Measurements from ENCODE around the gene EIF4A3. TPM values are rescaled to one million over a fixed set of nuclear protein-coding genes. Genes with fewer than 3 reads are reported as not detected.
A peak's percentile ranks its signal among the peaks of the same experiment; 100 is the strongest.

The EIF4A3 gene
- total RNA-seq, 2 donors from 2014 or later: 16.8 to 40.7 TPM

DNA sequence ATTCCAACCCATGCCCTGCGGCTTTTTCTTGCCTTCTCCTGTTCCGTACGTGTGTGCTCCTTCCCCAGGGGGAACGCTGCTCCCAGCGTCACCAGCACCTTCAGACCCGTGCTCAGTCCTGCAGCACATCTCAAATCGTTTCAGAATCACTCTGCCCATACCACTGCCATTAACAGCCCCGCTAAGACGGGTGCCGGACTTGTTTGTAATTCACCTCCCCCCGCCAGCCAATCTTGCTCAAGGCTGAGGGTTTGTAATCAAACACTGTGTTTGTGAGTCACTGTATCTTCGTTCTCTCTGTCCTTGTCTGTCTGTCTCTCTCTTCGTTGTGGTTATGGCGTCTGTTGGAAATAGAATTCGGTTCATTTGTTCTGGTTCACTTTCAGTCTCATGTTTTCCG lies 40.2 kb upstream of the EIF4A3 start:
- ATAC-seq (peak; percentile 28), DNase-seq (peak in 1 of 4 donors; percentile 38)
- intact Hi-C loops (cut with DNase I): no loop called here
- H3K9me3 ChIP-seq: no peaks in the 10 kb centered on the region
- no peaks in the 10 kb centered on the region for H3K27me3 ChIP-seq
- H3K4me1 ChIP-seq: peaks cover 16% of the 10 kb centered on the region
- 51 to 60% methylated on average over 16 of the region's 16 CpGs for whole genome bisulfite sequencing, 2 donors
- H3K27ac ChIP-seq: peak overlapping the region in 2 of 4 donors; percentile 31 to 55
- TF ChIP-seq CTCF (IDR thresholded peaks at IDR 0.05) (no peak), POLR2A (IDR thresholded peaks at IDR 0.05) (no peak)
- no peak overlapping the region for H3K4me3 ChIP-seq
- no peaks in the 10 kb centered on the region for H3K36me3 ChIP-seq (replicated peaks in 1 of 2; ENCODE audit: insufficient read depth in 1 of 2, low read depth in 2 of 2)

DNA sequence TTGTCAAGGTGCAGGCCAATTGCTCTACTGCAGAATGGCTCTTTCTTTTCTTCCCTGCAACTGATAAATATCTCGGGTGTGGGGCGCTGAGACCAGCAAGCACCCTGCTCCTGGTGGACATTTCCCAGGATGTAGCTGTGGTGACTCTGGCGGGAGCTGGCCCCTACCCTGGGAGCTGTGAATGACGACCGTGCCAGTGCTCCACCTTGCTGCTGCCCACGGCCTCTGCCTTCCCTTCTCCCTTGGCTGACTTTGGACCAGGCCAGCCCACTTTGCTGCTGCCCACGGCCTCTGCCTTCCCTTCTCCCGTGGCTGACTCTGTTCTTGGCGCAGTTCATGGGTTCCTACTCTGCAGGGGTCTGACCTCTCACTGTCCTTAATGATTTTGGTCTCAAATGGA lies 39.0 kb upstream of the EIF4A3 start:
- no peak for TF ChIP-seq POLR2A (IDR thresholded peaks at IDR 0.05)
- no peak for TF ChIP-seq CTCF (IDR thresholded peaks at IDR 0.05)
- ATAC-seq (no peak), DNase-seq (no peak)
- H3K4me3 ChIP-seq: no peak overlapping the region
- WGBS, 2 donors: 84 to 86% methylated on average over 5 to 9 of the region's 9 CpGs
- H3K4me1 ChIP-seq: peaks cover 16% of the 10 kb centered on the region
- H3K27me3 ChIP-seq: no peaks in the 10 kb centered on the region
- intact Hi-C loops (cut with DNase I): no loop called here
- no peak overlapping the region for H3K27ac ChIP-seq
- H3K36me3 ChIP-seq (replicated peaks in 1 of 2; ENCODE audit: insufficient read depth in 1 of 2, low read depth in 2 of 2): no peaks in the 10 kb centered on the region
- no peaks in the 10 kb centered on the region for H3K9me3 ChIP-seq

- no peak for ATAC-seq
- DNase-seq: no peak
- TF ChIP-seq POLR2A (IDR thresholded peaks at IDR 0.05) (no peak), CTCF (IDR thresholded peaks at IDR 0.05) (no peak)
- H3K4me3 ChIP-seq: no peak overlapping the region
- no peaks in the 10 kb centered on the region for H3K36me3 ChIP-seq (replicated peaks in 1 of 2; ENCODE audit: insufficient read depth in 1 of 2, low read depth in 2 of 2)
- H3K27me3 ChIP-seq: no peaks in the 10 kb centered on the region
- intact Hi-C loops (cut with DNase I): no loop called here
- no peaks in the 10 kb centered on the region for H3K9me3 ChIP-seq
- 68% methylated on average over 10 of the region's 10 CpGs; no CpG with 5 or more reads in 1 of the 2 donors for WGBS, 2 donors
- H3K27ac ChIP-seq: no peak overlapping the region
- peaks cover 16% of the 10 kb centered on the region for H3K4me1 ChIP-seq
These were observed 37.4 kb upstream of the EIF4A3 start for GRCh38 chr17:80184423-80184714.

DNA sequence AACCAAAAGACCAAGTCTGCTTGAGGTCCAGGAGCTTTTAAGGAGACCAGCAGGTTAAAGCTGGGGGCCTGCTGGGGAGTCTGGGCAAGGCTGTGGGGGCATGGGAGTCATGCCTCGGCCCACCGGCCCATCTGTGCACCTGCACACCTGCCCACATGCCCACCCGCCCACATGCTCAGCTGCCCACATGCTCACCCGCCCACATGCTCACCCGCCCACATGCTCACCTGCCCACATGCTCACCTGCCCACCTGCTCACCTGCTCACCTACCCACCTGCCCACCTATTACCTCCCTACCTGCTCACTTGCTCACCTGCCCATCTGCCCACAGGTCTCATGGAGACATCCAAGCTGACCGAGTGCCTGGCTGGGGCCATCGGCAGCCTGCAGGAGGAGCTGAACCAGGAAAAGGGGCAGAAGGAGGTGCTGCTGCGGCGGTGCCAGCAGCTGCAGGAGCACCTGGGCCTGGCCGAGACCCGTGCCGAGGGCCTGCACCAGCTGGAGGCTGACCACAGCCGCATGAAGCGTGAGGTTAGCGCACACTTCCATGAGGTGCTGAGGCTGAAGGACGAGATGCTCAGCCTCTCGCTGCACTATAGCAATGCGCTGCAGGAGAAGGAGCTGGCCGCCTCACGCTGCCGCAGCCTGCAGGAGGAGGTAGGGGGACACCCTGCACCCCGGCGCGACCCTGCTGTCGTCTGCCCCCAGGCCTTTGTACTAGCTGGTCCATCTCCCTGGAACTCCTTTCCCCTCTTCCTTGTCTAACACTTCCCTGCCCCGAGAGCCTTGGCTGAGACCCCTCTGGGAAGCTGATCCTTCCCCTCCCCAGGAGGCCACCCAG lies 36.9 kb upstream of the EIF4A3 start:
- intact Hi-C loops (cut with DNase I): no loop called here
- H3K9me3 ChIP-seq: no peaks in the 10 kb centered on the region
- no peak overlapping the region for H3K4me3 ChIP-seq
- WGBS, 2 donors: 64 to 74% methylated on average over 24 to 26 of the region's 26 CpGs
- H3K27ac ChIP-seq: no peak overlapping the region
- no peak for DNase-seq
- H3K27me3 ChIP-seq: no peaks in the 10 kb centered on the region
- no peaks in the 10 kb centered on the region for H3K36me3 ChIP-seq (replicated peaks in 1 of 2; ENCODE audit: insufficient read depth in 1 of 2, low read depth in 2 of 2)
- no peak for ATAC-seq
- no peak for TF ChIP-seq CTCF (IDR thresholded peaks at IDR 0.05)
- no peak for TF ChIP-seq POLR2A (IDR thresholded peaks at IDR 0.05)
- peaks cover 16% of the 10 kb centered on the region for H3K4me1 ChIP-seq

DNA sequence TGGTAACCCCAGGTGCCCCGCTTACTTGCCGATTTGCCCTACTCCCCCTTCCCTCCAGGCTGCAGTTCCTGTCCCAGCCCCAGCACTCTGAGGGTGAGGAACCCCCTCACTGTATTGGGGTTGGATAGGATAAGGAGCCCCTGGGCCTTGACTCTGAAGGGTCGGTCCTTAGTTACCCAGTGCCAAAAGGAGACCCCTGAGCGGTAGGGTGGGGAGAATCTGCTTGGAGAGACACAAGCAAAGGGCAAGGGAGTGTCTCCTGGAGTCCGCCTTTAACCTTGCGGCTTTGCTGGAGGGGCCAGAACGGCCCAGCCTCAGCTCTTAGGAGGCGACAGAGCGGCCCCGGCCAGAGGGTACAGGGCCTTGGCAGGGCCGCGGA lies 35.9 kb upstream of the EIF4A3 start:
- TF ChIP-seq POLR2A (IDR thresholded peaks at IDR 0.05): no peak
- TF ChIP-seq CTCF (IDR thresholded peaks at IDR 0.05): no peak

More for the DNA sequence above, 35.9 kb upstream of the EIF4A3 start:
- no peaks in the 10 kb centered on the region for H3K9me3 ChIP-seq
- no peak overlapping the region for H3K4me3 ChIP-seq
- no peak for ATAC-seq
- H3K36me3 ChIP-seq (replicated peaks in 1 of 2; ENCODE audit: insufficient read depth in 1 of 2, low read depth in 2 of 2): no peaks in the 10 kb centered on the region
- WGBS, 2 donors: 91 to 100% methylated on average over 3 to 12 of the region's 12 CpGs
- H3K27me3 ChIP-seq: no peaks in the 10 kb centered on the region
- peaks cover 12% of the 10 kb centered on the region for H3K4me1 ChIP-seq
- H3K27ac ChIP-seq: no peak overlapping the region
- no peak for DNase-seq
- intact Hi-C loops (cut with DNase I): no loop called here

Data from body of pancreas (tissue), 4 donors.